ENCODE results near the gene SMIM23.
"Not testable (repeated sequence)": the region's sequence is repeated elsewhere in the genome, so short reads cannot be mapped to it uniquely, and the experiment has no call there.

Gene SMIM23

GRCh38 chr5:171773106-171773505, 12.5 kb upstream of the SMIM23 start:
- no peak for DNase-seq (ENCODE audit: low read depth)

- no peak for DNase-seq (ENCODE audit: low read depth)
Observed at GRCh38 chr5:171774418-171774817, 11.2 kb upstream of the SMIM23 start.

GRCh38 chr5:171776213-171776612, 9.4 kb upstream of the SMIM23 start:
- DNase-seq (ENCODE audit: low read depth): no peak

- no peak for DNase-seq (ENCODE audit: low read depth)
Observed at GRCh38 chr5:171776770-171777759, 8.6 kb upstream of the SMIM23 start.

GRCh38 chr5:171781744-171782143, 3.9 kb upstream of the SMIM23 start:
- not testable (repeated sequence) for DNase-seq (ENCODE audit: low read depth)

- DNase-seq (ENCODE audit: low read depth): no peak
Observed at GRCh38 chr5:171782332-171782966, 3.2 kb upstream of the SMIM23 start.

GRCh38 chr5:171783051-171783450, 2.6 kb upstream of the SMIM23 start:
- peak; percentile 52 for DNase-seq (ENCODE audit: low read depth)

GRCh38 chr5:171789353-171789752, 3.7 kb downstream of the SMIM23 start:
- no peak for DNase-seq (ENCODE audit: low read depth)

- no peak for DNase-seq (ENCODE audit: low read depth)
Observed at GRCh38 chr5:171790408-171790807, 4.8 kb downstream of the SMIM23 start.

GRCh38 chr5:171794470-171794960, 8.9 kb downstream of the SMIM23 start:
- no peak for DNase-seq (ENCODE audit: low read depth)

- DNase-seq (ENCODE audit: low read depth): no peak
Observed at GRCh38 chr5:171795381-171795780, 9.8 kb downstream of the SMIM23 start.

GRCh38 chr5:171796436-171796835, 10.8 kb downstream of the SMIM23 start:
- DNase-seq (ENCODE audit: low read depth): no peak

- no peak for DNase-seq (ENCODE audit: low read depth)
Observed at GRCh38 chr5:171797543-171797942, 11.9 kb downstream of the SMIM23 start.

GRCh38 chr5:171798418-171798817, 12.8 kb downstream of the SMIM23 start:
- DNase-seq (ENCODE audit: low read depth): no peak

GRCh38 chr5:171801839-171802238, 16.2 kb downstream of the SMIM23 start:
- DNase-seq (ENCODE audit: low read depth): no peak

- DNase-seq (ENCODE audit: low read depth): no peak
Observed at GRCh38 chr5:171805746-171806145, 20.1 kb downstream of the SMIM23 start.

GRCh38 chr5:171806976-171807747, 21.5 kb downstream of the SMIM23 start:
- DNase-seq (ENCODE audit: low read depth): peak; percentile 22

- DNase-seq (ENCODE audit: low read depth): no peak
Observed at GRCh38 chr5:171808453-171808852, 22.8 kb downstream of the SMIM23 start.

GRCh38 chr5:171808951-171809350, 23.3 kb downstream of the SMIM23 start:
- DNase-seq (ENCODE audit: low read depth): peak; percentile 41

- DNase-seq (ENCODE audit: low read depth): no peak
Observed at GRCh38 chr5:171810227-171810626, 24.6 kb downstream of the SMIM23 start.

GRCh38 chr5:171813270-171813669, 27.7 kb downstream of the SMIM23 start:
- no peak for DNase-seq (ENCODE audit: low read depth)

- no peak for DNase-seq (ENCODE audit: low read depth)
Observed at GRCh38 chr5:171813813-171814490, 28.3 kb downstream of the SMIM23 start.
